ENCODE data around the gene QSOX2. TPM values are rescaled to one million over a fixed set of nuclear protein-coding genes. Genes with fewer than 3 reads are reported as not detected.

Gene QSOX2
- total RNA-seq, 1 donor from 2014 or later = 6.1 TPM

DNA sequence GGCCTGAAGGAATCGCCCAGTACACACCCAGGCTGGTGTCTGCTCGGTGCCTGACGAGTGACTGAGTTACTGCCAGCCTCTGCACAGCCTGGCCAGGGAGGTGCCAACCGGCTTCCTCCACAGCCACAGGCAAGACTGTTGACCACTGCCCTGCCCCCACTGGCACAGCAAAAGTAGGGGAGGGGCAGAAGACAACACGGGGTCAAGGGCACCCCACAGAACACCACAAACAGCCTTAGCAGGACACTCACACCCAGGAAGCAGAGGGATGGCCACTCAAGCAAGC is 40.0 kb downstream of the QSOX2 start:
- H3K9me3 ChIP-seq = no peaks in the 10 kb centered on the region
- TF ChIP-seq POLR2A (IDR thresholded peaks at IDR 0.05) (no peak), POLR2AphosphoS5 (IDR thresholded peaks at IDR 0.05; ENCODE audit: insufficient read depth in 1 of 2, low read depth in 1 of 2) (no peak)
- TF ChIP-seq, protein P1, sequence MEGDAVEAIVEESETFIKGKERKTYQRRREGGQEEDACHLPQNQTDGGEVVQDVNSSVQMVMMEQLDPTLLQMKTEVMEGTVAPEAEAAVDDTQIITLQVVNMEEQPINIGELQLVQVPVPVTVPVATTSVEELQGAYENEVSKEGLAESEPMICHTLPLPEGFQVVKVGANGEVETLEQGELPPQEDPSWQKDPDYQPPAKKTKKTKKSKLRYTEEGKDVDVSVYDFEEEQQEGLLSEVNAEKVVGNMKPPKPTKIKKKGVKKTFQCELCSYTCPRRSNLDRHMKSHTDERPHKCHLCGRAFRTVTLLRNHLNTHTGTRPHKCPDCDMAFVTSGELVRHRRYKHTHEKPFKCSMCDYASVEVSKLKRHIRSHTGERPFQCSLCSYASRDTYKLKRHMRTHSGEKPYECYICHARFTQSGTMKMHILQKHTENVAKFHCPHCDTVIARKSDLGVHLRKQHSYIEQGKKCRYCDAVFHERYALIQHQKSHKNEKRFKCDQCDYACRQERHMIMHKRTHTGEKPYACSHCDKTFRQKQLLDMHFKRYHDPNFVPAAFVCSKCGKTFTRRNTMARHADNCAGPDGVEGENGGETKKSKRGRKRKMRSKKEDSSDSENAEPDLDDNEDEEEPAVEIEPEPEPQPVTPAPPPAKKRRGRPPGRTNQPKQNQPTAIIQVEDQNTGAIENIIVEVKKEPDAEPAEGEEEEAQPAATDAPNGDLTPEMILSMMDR (IDR thresholded peaks at IDR 0.05) = no peak
- no peaks in the 10 kb centered on the region for H3K4me1 ChIP-seq
- H3K4me3 ChIP-seq = no peak overlapping the region
- H3K27me3 ChIP-seq = no peaks in the 10 kb centered on the region
- no peaks in the 10 kb centered on the region for H3K36me3 ChIP-seq
- intact Hi-C loops (cut with DNase I) = no loop called here
- no peak overlapping the region for H3K27ac ChIP-seq
- DNase-seq (ENCODE audit: extremely low spot score in 2 of 2) = no peak

DNA sequence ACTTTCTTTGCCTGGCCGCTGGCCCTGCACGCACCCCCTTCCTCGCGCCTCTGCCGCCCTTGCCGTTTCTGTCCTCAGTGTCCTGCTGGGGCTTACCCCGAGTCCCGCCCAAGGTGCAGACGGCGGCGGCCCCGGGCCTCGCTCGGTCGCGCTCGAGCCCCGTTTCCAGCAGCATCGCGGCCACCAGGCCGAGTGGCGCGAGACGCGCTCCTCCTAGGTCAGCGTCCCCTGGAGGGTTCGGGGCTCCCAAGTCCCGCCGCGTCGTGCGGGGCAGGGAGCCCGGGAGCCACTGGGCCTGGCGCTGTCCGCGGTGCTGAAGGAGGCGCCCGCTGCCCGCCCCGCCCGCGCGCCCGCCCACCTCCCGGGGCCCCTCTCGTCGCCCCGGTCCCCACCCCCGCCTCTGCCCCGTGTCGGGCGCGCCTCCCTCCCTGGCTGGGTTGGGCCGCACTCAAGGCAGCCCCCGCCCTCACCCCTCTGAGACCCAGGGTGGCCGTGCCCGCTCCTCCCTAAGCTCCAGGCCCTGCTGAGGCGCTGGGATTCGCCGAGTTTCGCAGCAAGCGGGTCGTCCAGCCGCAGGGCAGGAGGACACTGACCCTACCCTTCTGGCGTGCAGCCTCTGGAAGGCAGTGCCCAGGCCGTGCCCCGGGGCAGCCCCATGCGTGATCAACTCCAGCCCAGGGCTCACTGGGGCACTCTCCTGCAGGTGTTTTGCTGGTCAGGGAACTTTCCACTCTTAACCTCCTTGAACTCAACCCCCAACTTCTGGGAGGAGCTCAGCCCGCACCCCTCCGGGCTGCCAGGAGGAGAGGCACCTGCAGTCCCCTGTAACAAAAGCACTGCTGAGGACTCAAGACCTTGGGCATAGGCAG is 40.5 kb downstream of the QSOX2 start, which contains the start of gene LHX3:
Gene LHX3, minus strand, starts transcription at position 291 of the 869 bp plus-strand sequence. Its CDS starts 116 bp downstream, at position 175.
- intact Hi-C loops (cut with DNase I) = loop anchor here (5.0 kb wide), 1 partner anchor 162 kb away; no protein-coding TSS in a partner anchor
- Histone ChIP-seq H3K4me1 (no peaks in the 10 kb centered on the region), H3K9me3 (no peaks in the 10 kb centered on the region), H3K4me3 (no peak within 1 kb of the TSS), H3K27me3 (no peaks in the 10 kb centered on the region), H3K27ac (no peak within 1 kb of the TSS), H3K36me3 (no peaks in the 10 kb centered on the region)
- no peak for DNase-seq (ENCODE audit: extremely low spot score in 2 of 2)
- TF ChIP-seq, protein P1 (IDR thresholded peaks at IDR 0.05) = no peak
- TF ChIP-seq POLR2AphosphoS5 (IDR thresholded peaks at IDR 0.05; ENCODE audit: insufficient read depth in 1 of 2, low read depth in 1 of 2) = no peak
- no peak for TF ChIP-seq POLR2A (IDR thresholded peaks at IDR 0.05)

DNA sequence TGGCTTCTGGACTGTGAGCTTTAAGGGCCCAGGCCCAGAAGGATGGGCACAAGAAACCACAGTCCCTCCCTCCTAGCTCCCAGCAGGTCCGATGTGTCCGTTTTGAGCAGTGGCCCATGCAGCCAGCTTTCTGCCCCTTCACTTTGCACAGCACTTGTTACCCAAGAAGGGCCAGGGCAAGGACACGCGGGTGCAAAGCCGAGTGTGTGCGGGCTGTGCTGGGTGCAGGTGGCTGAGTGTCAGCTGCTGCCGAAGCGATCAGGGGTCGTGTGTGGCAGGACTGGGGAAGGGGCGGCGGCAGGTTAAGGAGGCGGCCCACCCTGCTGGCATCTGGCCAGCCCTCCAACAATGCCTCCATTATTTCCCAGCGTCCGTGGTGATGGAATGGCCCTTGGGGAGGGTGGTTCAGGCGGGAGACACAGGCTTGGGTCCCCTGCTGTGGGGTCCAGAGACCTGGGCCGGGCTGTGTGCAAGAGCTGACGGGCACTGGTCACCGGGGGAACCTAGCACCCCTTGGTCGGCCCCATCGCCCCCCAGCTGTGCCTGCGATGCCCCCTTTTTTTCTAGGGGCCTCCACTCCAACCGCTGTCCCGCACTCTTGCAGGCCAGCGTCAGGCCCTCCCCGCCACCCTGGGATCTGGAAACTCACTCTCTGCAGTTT is 41.3 kb downstream of the QSOX2 start:
- no peaks in the 10 kb centered on the region for H3K4me1 ChIP-seq
- intact Hi-C loops (cut with DNase I) = loop anchor here (5.0 kb wide), 1 partner anchor 163 kb away; no protein-coding TSS in a partner anchor
- no peak for TF ChIP-seq POLR2AphosphoS5 (IDR thresholded peaks at IDR 0.05; ENCODE audit: insufficient read depth in 1 of 2, low read depth in 1 of 2)
- no peak for TF ChIP-seq POLR2A (IDR thresholded peaks at IDR 0.05)
- TF ChIP-seq, protein P1 (IDR thresholded peaks at IDR 0.05) = no peak
- no peak overlapping the region for H3K4me3 ChIP-seq
- no peaks in the 10 kb centered on the region for H3K9me3 ChIP-seq
- peaks cover 2% of the 10 kb centered on the region for H3K27me3 ChIP-seq
- no peak for DNase-seq (ENCODE audit: extremely low spot score in 2 of 2)
- H3K27ac ChIP-seq = no peak overlapping the region
- no peaks in the 10 kb centered on the region for H3K36me3 ChIP-seq

DNA sequence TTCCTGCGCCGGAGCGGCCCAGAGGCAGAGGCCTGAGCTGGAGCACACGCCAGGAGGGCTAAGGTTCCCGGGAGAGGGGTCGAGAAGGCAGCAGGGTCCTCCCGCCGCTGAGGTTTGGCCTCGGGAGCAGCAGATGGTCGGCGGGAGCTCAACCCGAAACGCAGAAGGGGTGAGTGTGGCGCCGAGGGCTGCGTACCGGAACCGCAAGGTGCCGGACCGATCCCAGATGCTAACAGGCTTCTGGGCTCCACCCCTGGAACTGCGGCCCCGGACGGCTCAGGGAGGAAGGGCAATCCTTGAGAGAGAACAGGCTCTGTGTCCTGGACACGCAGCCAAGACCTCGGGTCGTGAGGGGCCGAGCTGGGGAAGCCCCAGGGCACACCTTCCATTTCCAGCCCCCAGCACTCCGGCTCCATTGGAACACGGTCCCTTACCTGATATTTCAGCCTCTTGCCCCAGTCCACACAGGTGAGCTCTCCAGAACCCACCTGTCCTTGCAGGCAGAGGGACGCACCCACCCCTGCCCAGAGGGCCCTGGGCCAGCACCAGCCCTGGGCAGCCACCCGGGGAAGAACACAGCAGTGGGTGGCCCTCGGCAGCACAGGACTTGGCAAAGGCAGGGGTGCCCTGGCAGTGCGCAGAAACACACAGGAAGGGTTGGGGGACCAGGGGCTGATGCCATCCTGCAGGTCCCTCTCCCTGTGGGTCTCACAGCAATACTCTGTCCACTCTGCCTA is 42.0 kb downstream of the QSOX2 start:
- H3K36me3 ChIP-seq = no peaks in the 10 kb centered on the region
- intact Hi-C loops (cut with DNase I) = loop anchor here (5.0 kb wide), 1 partner anchor 164 kb away; no protein-coding TSS in a partner anchor

More for the DNA sequence above, 42.0 kb downstream of the QSOX2 start:
- H3K9me3 ChIP-seq = no peaks in the 10 kb centered on the region
- peaks cover 2% of the 10 kb centered on the region for H3K4me1 ChIP-seq
- H3K27ac ChIP-seq = no peak overlapping the region
- DNase-seq (ENCODE audit: extremely low spot score in 2 of 2) = no peak
- TF ChIP-seq POLR2AphosphoS5 (IDR thresholded peaks at IDR 0.05; ENCODE audit: insufficient read depth in 1 of 2, low read depth in 1 of 2) (no peak), POLR2A (IDR thresholded peaks at IDR 0.05) (no peak)
- TF ChIP-seq, protein P1 (IDR thresholded peaks at IDR 0.05) = no peak
- peaks cover 6% of the 10 kb centered on the region for H3K27me3 ChIP-seq
- H3K4me3 ChIP-seq = no peak overlapping the region
